ENCODE results near the gene ADAP1.

The ADAP1 gene

DNA sequence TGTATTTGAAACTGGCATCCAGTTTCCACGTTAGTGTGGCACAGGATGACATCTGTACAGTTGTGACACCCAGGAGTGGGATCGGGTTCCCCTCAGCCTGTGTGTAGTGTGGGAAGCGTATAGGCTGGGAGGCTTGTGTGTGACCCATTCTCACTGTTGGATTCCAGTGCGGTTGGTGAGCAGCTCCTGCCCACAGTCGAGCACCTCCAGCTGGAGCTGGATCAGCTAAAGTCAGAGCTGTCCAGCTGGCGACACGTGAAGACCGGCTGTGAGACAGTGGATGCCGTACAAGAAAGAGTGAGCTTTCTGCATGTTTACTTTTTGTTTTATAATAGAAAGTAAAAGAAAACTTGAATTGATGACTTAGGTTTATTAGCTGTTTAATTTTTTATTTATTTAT lies 96.8 kb downstream of the ADAP1 start:
- no peaks in the 10 kb centered on the region for H3K27me3 ChIP-seq
- no peak overlapping the region for H3K27ac ChIP-seq
- no peak for DNase-seq
- H3K36me3 ChIP-seq = peaks cover 99 to 100% (median 100%) of the 10 kb centered on the region in 3 donors
- TF ChIP-seq, protein P1, sequence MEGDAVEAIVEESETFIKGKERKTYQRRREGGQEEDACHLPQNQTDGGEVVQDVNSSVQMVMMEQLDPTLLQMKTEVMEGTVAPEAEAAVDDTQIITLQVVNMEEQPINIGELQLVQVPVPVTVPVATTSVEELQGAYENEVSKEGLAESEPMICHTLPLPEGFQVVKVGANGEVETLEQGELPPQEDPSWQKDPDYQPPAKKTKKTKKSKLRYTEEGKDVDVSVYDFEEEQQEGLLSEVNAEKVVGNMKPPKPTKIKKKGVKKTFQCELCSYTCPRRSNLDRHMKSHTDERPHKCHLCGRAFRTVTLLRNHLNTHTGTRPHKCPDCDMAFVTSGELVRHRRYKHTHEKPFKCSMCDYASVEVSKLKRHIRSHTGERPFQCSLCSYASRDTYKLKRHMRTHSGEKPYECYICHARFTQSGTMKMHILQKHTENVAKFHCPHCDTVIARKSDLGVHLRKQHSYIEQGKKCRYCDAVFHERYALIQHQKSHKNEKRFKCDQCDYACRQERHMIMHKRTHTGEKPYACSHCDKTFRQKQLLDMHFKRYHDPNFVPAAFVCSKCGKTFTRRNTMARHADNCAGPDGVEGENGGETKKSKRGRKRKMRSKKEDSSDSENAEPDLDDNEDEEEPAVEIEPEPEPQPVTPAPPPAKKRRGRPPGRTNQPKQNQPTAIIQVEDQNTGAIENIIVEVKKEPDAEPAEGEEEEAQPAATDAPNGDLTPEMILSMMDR (IDR thresholded peaks at IDR 0.05) = no peak
- H3K4me3 ChIP-seq = no peak overlapping the region
- H3K9me3 ChIP-seq = no peaks in the 10 kb centered on the region
- intact Hi-C loops (cut with DNase I; ENCODE audit: low total_unique reads) = no loop called here
- no peaks in the 10 kb centered on the region for H3K4me1 ChIP-seq

DNA sequence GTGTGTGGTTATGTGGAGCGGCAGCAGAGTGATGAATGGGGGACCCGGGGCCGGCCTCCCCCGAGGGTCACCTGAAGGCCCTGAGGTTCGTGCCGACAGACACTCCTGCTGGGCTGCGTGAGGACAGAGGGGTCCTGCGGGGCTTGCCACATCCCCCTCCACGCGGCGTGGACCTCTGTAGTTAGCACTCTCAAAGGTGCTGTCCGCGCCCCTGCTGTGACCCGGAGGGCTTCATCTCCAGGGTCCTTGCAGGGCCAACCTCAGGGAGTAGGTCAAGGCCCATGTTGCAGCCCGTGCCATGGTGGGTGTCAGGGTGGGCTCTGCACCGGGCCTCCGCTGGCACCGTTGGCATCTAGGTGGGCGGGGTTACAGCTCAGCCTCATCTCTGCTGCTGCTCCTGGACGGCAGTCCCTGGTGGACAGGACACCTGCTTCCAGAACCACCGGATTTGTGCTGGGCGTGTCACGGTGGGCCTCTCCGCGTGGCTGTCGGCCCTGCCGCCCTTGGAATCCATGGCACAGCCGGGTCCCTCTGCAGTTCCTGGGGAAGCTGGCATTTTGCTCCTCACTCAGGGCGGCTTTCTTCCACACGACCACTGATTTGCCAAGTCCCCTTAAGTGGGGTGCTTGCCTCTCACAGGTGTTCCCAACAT lies 97.9 kb downstream of the ADAP1 start:
- intact Hi-C loops (cut with DNase I; ENCODE audit: low total_unique reads) = no loop called here
- TF ChIP-seq, protein P1 (IDR thresholded peaks at IDR 0.05) = no peak
- no peak overlapping the region for H3K27ac ChIP-seq
- no peak overlapping the region for H3K4me3 ChIP-seq
- H3K9me3 ChIP-seq = no peaks in the 10 kb centered on the region
- no peaks in the 10 kb centered on the region for H3K4me1 ChIP-seq
- no peak for DNase-seq
- peaks cover 98 to 100% (median 98%) of the 10 kb centered on the region in 3 donors for H3K36me3 ChIP-seq
- H3K27me3 ChIP-seq = no peaks in the 10 kb centered on the region

DNA sequence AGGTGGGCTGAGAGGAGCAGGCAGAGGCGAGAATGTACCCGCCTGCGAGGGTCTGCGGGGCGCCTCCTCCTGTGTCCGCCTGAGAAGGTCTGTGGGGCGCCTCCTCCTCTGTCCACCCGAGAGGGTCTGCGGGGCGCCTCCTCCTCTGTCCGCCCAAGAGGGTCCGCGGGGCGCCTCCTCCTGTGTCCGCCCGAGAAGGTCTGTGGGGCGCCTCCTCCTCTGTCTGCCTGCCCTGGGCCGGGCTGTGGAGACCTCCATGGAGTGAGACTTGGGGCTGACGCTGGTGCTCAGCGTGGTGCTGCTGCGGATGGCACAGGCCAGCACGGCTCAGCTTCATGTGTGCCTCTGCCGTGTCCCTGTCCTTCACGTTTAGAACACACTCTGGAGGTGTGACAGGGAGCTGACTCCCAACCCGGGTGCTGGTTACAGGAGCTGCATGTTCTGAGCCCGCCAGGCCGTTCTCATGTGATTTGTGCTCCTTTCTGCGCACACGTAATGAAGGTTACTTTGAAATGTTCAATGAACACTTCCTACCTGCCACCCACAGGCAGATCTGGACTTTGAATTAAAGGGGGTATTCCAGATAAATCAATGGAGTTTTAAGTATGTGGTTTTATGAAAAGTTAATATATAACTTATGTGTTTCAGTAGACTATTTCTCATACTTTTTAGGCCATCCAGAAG lies 98.7 kb downstream of the ADAP1 start:
- no peak for DNase-seq
- TF ChIP-seq, protein P1 (IDR thresholded peaks at IDR 0.05) = no peak
- intact Hi-C loops (cut with DNase I; ENCODE audit: low total_unique reads) = no loop called here
- no peak overlapping the region for H3K27ac ChIP-seq
- no peaks in the 10 kb centered on the region for H3K4me1 ChIP-seq
- peaks cover 98 to 100% (median 98%) of the 10 kb centered on the region in 3 donors for H3K36me3 ChIP-seq
- H3K9me3 ChIP-seq = no peaks in the 10 kb centered on the region
- H3K27me3 ChIP-seq = no peaks in the 10 kb centered on the region
- no peak overlapping the region for H3K4me3 ChIP-seq

DNA sequence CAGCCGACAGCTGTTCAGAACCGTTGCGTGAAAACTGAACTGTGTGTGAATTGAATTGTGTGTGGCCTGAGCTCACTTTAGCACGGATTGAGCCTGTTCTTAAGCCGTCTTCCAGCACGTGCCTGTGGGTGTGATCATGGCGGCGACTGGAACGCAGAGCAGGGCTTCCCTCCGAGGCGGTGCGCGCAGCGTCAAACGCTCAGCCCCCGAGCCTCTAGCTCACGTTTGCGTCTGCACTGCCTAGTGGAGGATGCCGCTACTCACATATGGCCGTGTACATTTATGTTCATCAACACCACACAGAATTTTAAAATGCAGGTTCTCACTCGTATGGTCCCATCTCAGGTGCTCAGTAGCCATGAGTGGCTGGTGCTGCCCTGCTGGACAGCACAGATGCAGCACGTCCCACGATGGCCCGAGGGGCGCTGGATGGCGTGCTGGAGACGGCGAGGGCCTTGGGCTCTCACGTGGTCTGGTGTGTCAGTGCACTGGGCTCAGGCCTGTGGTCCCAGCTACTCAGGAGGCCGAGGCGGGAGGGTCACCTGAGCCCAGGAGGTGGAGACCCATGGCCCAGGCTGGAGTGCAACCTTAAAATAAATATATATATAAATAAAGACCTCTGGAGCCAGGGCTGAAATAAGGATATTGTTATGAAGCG lies 100.2 kb downstream of the ADAP1 start:
- Histone ChIP-seq H3K36me3 (peaks cover 97 to 100% (median 98%) of the 10 kb centered on the region in 3 donors), H3K27me3 (no peaks in the 10 kb centered on the region), H3K9me3 (no peaks in the 10 kb centered on the region), H3K4me1 (no peaks in the 10 kb centered on the region), H3K4me3 (no peak overlapping the region), H3K27ac (no peak overlapping the region)
- intact Hi-C loops (cut with DNase I; ENCODE audit: low total_unique reads) = no loop called here
- TF ChIP-seq, protein P1 (IDR thresholded peaks at IDR 0.05) = no peak
- DNase-seq = no peak

DNA sequence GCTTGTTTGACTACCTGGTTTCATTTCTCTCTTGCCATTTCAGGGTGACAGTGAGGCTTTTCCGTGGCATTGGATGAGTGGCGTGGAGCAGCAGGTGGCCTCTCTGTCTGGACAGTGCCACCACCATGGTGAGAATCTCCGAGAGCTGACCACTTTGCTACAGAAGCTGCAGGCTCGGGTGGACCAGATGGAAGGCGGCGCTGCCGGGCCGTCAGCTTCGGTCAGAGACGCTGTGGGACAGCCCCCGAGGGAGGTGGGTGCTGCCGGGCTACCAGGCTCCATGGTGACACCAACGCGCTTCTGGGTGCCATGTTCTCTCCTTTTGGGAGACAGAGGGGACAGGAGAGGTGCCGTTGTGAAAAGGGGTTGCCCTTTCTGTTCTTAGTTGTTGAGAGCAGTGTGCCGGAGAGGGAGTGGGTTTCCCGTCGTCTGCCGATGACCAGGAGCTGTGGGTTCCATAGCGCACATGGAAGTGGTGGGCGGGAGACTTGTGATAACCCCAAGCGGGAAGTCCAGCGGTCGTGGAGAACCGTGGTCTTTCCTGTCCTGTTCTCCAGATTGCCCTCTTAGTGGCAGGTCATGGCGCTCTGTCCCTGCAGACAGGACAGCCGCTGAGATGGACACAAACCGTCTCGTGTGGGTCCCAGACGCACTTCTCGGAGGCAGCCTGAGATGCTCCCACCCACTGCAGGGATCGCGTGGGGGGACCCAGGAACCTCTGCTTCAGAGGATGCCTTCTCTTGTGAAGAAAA lies 100.9 kb downstream of the ADAP1 start:
- no peak for DNase-seq
- intact Hi-C loops (cut with DNase I; ENCODE audit: low total_unique reads) = no loop called here
- no peaks in the 10 kb centered on the region for H3K27me3 ChIP-seq
- peaks cover 93 to 100% (median 97%) of the 10 kb centered on the region in 3 donors for H3K36me3 ChIP-seq
- no peak overlapping the region for H3K4me3 ChIP-seq
- no peaks in the 10 kb centered on the region for H3K4me1 ChIP-seq
- H3K9me3 ChIP-seq = no peaks in the 10 kb centered on the region
- TF ChIP-seq, protein P1 (IDR thresholded peaks at IDR 0.05) = no peak
- H3K27ac ChIP-seq = no peak overlapping the region
